NCI-H446 treated with DMSO at 0.1 percent for 48 hours (cell line): ENCODE data around the gene RNASEH2B.
A peak's percentile ranks its signal among the peaks of the same experiment; 100 is the strongest.

Source experiments
- DNase-seq: peaks from one replicate; lab custom pipeline; 2025; lab: John Stamatoyannopoulos, UW

Gene RNASEH2B

DNA sequence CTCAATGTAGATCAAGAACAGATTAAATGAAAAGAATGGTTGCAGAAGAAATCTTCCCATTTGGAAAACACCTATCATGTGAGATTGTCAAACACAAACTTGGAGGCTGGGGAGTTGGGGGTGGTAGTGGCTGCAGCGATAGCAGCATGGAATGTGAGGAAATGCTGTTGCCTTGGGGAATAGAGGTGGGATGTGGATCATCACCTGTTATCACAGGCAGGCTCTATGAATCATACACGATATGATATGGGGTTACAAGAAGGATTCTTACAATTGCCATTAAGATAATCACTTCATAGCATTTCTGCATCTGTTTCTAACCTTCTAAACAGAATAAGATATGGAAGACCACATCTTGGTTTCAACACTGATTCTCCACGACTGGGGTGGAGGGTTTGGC, 88.7 kb downstream of the RNASEH2B start:
- DNase-seq, result no peak

DNA sequence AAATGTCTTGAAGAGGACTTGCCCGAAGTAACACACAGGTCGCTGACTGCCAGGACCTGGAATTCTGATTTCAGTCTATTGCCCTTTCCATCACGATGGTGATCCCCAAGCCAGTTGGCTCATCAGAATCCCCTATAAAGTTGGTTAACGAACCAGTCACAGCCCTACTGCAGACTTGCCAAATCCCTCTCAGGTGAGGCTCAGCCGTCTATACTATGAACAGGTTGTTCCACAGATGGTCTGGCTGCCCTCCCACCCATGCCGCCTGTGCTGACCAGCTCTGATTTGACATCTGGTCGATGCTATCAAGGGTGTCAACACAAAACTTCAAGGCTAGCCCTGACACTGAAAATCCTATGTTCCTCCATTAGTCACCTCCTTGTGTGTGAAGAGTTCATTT, 90.0 kb downstream of the RNASEH2B start:
- peak; percentile 5 for DNase-seq

DNA sequence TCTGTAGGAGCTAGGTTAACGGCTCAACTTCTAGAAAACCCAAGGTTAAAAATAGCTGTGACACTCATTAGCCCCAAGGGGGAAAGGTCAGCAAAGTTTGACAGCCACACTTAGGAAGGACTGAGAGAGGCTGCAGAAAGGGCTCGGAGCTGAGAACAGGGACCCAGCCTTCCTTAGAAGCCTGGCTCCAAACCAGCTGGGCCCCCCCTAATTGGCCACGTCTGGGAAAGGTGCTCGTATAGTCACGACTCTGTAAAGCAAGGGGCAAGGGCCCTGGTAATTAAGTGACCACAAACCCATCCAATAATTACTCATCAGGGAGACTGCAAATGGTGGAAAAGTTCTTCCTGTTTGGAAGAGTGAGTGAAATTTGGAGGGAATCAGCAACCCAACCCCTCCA, 90.5 kb downstream of the RNASEH2B start:
- DNase-seq, result no peak

DNA sequence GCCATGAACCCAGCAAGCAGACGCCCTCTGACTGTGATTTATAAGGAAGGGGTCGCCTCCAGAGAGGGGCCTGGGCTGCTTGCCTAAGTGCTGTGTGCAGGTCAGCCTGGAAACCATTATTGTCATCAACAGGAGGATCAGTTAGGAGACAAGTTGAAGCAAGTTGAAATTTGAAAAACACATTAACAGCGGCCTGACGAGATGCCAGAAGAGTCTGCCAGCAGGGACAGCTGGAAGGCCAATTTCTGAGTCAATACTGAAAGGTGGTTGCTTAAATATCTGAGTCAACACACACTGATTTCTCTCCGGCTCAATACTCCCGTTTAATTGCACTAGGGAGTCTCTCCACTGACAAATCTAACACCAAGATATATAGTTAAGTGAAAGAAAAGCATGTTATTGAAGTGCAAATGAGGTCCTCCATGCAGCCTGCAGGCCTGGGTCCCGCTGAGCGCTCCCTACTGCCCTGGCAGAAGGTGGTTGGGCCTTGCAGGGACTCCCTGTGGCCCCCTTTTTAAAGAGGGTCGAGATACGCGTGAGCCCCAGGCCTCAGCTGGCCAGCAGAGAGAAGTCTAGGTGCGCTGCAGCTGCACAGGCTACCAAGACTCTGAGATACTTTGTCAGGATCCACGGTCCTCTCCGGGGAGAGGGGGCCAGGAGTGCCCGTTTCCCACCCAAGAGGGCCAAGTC, 91.1 kb downstream of the RNASEH2B start:
- peak; percentile 94 for DNase-seq

DNA sequence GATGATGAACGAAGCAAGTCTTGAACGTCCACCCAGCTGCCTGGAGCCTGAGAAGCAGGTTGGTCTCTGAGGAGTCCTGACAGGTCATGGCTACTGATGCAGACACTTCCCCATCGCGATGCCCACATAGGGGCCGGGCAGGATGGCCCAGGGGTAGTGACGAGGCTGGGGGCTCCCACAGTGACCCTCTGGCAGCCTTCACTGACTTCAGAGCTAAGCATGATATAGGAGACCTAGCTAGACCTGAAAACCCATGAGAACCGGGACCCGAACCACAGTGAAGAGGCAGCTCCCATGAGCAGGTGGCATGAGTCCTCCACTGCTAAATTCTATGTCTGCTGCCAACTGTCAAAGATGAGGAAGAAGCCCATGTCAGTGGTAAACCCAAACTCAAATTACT, 91.7 kb downstream of the RNASEH2B start:
- DNase-seq, result no peak

DNA sequence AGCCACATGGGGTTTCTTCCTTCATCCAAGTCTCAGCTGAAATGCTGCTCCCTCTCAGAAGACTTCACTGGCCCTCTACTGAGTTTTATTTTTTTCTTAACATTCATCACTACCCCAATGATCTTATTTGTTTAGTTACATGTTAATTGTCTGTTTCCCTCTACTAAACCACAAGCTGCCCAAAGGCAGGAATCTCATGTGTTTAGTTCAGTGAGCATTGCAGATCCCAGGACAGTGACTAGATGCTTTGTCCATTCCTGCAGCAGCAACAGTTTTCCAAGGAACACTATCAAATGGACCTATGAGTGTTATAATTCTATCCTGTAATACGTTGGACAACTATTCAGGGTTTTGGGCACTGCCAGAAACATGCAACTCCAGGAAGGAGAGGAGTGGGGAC, 93.1 kb downstream of the RNASEH2B start:
- DNase-seq, result no peak

DNA sequence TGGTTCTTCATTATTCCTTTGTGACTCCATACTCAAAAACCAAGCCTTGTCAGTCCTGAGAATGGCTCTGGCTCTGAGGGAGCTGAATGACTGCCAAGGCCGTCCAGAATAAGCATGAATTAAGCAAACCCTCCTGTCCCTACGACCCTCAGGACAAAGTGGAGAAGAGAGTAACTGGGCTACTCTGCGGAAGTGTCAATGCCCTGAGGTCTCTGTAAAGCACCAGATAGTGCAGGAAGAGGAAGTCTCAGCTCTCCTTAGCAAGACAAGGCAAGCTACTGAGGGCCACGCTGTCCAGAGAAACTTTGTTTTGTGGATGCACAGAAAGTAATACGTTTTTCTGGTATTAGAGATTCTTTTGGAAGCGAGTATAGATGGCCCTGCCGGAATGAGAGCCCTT, 94.1 kb downstream of the RNASEH2B start:
- no peak for DNase-seq

DNA sequence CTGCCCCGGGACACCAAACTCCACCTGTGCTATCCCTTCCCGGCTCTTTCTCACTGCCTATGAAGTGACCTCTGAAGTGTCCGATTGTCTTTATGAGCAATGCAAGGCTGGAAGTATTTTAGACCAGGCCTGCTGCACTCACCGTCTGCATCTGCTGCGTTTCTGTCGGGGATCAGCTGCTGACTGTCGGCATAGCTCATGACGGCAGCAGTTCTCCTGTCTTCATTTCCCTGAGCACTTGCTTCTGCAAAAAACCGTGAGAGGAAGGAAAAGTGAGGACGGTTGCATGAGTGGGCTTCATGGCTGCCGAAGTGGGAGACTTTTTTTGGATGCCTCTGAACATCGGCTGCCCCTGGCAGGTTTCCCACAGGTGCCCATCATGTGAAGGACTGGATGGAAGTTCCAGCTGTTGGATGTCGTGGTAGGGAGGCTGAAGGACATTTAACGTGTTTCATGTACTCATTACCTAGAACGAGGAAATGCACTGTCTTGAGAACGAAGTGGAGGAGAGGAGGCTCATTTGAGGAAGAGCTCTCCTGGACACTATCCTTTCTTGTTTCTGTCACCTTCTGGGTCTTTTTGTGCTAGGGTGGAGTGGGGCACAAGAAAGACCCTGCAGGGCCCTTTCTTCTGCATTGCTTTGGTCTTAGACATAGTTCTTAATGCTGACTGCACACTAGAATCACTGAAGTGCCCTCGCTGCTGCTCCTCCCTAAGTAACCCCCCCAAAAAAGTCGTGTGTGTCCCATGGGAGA, 94.7 kb downstream of the RNASEH2B start:
- no peak for DNase-seq

DNA sequence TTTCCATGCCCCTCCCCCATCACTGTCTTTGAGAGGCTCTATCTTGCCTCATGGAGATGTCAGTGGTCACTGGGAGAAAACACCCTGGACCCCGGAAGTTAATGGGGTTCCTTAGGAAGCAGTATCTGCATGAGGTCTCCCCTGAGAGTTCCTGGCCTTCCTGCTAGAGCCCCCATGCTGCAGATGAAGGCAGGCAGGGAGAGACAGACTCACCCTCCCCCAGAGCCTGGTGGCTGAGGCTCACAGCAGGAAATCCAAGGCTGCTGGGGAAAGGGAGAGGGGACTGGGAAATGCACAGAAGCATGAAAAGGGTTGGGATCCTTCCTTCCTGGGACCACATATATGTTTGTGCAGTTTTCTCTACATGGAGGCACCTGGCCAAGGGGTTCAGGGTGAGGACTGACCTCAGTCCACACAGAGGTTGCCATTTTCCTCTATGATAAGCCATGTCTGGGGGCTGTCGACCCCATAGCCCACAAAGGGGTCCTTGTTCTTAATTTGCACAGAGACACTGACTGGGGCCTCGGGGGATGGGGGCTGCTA, 95.4 kb downstream of the RNASEH2B start:
- no peak for DNase-seq

DNA sequence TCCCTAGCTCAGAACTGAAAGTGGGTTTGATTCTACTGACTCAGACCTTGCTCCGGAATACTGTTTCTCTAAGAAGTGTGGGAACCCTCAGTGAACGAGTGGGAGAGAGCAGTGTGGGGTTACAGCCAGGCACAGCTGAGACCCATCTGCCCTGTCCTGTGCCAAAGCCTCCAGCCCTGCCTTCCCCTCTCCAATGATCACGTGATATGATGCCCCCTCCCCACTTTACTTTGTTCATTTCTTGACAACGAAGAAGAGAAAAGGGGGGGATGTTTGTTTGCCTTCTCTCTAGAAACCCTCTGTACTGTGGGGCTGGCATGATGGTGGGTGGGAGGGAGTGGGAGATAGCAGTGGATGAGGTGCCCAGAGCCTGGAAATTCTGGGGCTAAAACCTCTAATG, 96.0 kb downstream of the RNASEH2B start:
- no peak for DNase-seq
